Astrocyte of the cerebellum (primary cell): ENCODE results near the gene PRKCB.

Experiments
- DNase-seq: peaks from one replicate; pipeline ENCODE4 v3.0.0-alpha.2; 2011; ENCODE audit warnings: low read depth
- H3K4me3 ChIP-seq: 2 replicates; pipeline ENCODE4 v1.5.1; 2011; ENCODE audit warnings: mild to moderate bottlenecking, low read depth, low read length, moderate library complexity
- in situ Hi-C: cut with HindIII; loops from 2 replicates; pipeline ENCODE4 v1.10.0; 2017; ENCODE audit warnings: low sequenced_read_pairs
- TF ChIP-seq, protein P1 (sequence below): IDR thresholded peaks from 2 replicates; pipeline ENCODE4 v1.5.1; 2012; ENCODE audit warnings: low read length, low read depth, moderate library complexity, mild to moderate bottlenecking; ENCODE audit errors: missing control alignments

Gene PRKCB

DNA sequence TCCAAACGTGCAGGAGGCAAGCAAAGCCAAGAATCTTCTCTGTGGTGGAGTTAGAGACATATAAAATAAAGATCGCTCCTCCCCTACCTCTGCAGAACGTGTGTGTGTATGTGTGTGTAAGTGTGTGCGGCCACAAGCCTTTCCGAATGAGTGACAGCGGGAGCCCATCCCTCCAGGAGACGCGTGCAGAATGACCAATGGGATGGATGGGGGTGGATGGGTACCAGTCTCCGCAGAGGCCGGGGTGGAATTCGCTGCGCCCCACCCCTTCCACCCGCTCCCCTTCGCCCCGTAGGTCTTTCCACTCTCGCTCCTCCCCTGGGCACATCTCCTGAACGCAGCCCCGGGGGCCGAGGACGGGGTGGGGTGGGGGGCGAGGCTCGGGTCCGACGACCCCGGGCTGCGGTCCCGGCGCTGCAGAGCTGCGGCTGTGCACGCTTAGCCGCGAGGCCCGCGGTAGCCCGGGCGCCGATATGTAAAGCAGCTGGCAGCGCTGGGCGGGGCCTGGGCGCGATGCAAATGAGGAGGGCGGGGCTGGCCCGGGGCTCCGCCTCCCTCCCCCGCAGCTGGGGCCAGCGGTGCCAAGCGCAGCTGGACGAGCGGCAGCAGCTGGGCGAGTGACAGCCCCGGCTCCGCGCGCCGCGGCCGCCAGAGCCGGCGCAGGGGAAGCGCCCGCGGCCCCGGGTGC is at the start of gene PRKCB:
TSS of gene PRKCB (plus strand) at position 594 of the 688 bp plus-strand sequence.
- in situ Hi-C loops: no loop called here
- TF ChIP-seq, protein P1, sequence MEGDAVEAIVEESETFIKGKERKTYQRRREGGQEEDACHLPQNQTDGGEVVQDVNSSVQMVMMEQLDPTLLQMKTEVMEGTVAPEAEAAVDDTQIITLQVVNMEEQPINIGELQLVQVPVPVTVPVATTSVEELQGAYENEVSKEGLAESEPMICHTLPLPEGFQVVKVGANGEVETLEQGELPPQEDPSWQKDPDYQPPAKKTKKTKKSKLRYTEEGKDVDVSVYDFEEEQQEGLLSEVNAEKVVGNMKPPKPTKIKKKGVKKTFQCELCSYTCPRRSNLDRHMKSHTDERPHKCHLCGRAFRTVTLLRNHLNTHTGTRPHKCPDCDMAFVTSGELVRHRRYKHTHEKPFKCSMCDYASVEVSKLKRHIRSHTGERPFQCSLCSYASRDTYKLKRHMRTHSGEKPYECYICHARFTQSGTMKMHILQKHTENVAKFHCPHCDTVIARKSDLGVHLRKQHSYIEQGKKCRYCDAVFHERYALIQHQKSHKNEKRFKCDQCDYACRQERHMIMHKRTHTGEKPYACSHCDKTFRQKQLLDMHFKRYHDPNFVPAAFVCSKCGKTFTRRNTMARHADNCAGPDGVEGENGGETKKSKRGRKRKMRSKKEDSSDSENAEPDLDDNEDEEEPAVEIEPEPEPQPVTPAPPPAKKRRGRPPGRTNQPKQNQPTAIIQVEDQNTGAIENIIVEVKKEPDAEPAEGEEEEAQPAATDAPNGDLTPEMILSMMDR: no peak
- peak within 1 kb of the TSS; percentile 9 for H3K4me3 ChIP-seq
- DNase-seq: no peak

DNA sequence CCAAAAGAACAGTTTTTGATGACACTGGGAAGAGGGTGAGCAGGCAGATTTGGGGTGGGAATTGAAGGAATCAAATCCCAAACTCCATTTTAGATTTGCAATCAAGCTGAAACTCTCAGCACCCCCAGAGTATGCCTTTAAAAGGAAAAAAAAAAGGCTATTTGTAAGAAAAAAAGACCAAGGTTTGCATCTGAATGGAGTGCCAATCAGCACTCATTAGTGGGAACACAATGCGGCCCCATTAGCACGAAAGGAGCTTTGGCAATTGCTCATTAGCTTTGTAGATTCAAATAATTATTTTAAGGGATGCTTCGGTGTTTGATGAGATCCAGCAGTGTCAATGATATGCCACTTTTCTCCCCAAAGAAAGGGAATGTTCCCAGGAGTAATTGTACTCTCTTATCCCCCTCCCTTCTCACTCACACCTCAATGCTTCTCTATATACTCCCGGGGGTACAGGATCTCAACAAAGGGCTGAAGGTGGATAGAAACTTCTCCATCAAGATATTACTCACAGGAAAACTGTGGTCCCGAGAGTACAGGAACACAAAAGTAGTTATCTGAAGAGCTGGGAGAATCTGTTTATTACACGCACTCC is 48.7 kb upstream of the PRKCB start:
- H3K4me3 ChIP-seq: no peak overlapping the region
- in situ Hi-C loops: no loop called here
- TF ChIP-seq, protein P1: no peak
- no peak for DNase-seq

DNA sequence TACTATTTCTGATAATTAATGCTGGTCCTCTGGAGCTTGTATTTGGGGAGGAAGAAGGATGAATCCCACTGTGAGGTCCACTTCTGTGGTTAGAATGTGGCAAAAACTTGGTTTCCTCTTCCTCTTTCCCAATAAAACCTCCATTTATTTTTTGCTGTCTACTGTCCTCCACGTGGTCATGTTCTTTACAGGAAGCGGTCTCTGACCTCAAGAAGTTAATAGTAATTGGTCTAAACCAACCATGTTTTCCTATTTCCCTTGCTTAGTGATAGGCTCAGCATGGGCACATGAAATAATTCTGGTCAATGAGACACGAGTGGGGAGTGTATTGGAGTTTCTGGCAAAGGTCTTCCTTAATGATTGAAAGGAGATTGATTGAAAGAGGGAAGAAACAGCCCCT is 47.1 kb upstream of the PRKCB start:
- TF ChIP-seq, protein P1: no peak
- no peak overlapping the region for H3K4me3 ChIP-seq
- in situ Hi-C loops: no loop called here
- DNase-seq: no peak

DNA sequence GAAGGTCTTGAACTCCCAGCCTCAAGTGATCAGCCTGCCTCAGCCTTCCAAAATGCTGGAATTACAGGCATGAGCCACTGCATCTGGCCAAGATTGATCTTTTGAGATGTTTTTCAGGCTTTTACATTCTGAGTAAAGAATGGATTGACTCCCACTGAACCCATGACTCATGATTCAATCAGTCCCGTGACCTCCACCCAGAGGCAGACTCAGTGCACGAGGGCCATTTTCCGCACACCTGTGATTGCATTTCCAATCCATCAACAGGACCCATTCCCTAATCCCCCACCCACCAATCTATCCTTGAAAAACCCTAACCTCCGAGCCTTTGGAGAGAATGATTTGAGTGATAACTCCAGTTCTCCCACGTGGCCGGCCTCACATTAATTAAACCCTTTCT is 40.4 kb upstream of the PRKCB start:
- no peak for DNase-seq
- H3K4me3 ChIP-seq: no peak overlapping the region
- TF ChIP-seq, protein P1: no peak
- in situ Hi-C loops: no loop called here

DNA sequence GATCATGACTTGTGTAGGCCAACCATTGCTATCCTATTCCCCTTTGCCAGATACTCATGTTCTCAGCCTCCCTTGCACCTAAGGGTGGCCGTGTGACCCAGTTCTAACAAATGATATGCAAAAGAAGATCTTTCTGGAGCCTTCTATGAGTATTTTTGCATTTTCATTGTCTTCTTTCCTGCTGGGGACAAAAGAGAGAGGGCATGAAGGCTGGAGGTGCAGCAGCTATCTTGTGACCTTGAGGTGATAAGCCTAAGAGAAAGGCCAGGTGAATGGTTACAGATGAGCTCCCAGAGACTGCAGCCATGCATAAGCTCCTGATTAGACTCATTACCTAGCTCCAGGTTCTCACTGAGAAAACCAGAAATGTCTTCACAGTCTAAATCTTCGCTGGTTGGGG is 38.8 kb upstream of the PRKCB start:
- DNase-seq: no peak
- TF ChIP-seq, protein P1: no peak
- in situ Hi-C loops: no loop called here
- no peak overlapping the region for H3K4me3 ChIP-seq

DNA sequence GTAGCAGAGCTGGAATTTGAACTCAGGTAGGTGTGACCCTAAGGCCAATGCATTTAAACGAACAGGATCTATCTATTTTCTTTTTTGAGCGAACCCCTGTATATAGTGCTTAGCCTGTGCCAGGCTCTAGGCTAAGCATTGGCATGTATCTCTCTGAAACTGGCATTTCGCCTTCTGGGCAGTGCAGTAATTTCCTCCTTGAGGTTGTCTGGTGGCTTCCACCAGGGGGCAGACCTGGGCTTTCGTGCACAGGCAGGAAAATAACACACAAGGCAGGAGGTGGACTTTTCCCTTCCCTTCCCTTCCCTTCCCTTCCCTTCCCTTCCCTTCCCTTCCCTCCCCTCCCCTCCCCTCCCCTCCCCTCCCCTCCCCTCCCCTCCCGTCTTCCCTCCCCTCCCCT is 34.4 kb upstream of the PRKCB start:
- DNase-seq: peak; percentile 13
- TF ChIP-seq, protein P1: peak; percentile 62
- in situ Hi-C loops: no loop called here
- H3K4me3 ChIP-seq: no peak overlapping the region
